SJCRH30 (cell line): ENCODE data around the gene CPB1. TPM values are rescaled to one million over a fixed set of nuclear protein-coding genes. Genes with fewer than 3 reads are reported as not detected.

ENCODE experiments used
- DNase-seq, 2 experiments: peaks; one replicate each; pipeline ENCODE4 v3.0.0-alpha.2; 2015 to 2020
- H3K27ac ChIP-seq: fragments of 250-450 bp; sonication (Bioruptor Pico); 2 replicates; pipeline ENCODE4 v1.5.1; 2020; ENCODE audit warnings: mild to moderate bottlenecking, moderate library complexity
- H3K27me3 ChIP-seq: fragments of 250-450 bp; sonication (Bioruptor Pico); 2 replicates; pipeline ENCODE4 v1.5.1; 2020; ENCODE audit warnings: mild to moderate bottlenecking, moderate library complexity
- H3K36me3 ChIP-seq: fragments of 250-450 bp; sonication (Bioruptor Pico); 2 replicates; pipeline ENCODE4 v1.5.1; 2020; ENCODE audit warnings: mild to moderate bottlenecking, moderate library complexity
- H3K4me1 ChIP-seq: fragments of 250-450 bp; sonication (Bioruptor Pico); 2 replicates; pipeline ENCODE4 v1.5.1; 2020; ENCODE audit warnings: mild to moderate bottlenecking, moderate library complexity
- H3K4me3 ChIP-seq: fragments of 250-450 bp; sonication (Bioruptor Pico); 2 replicates; pipeline ENCODE4 v1.5.1; 2020; ENCODE audit warnings: mild to moderate bottlenecking, moderate library complexity
- H3K9me3 ChIP-seq: fragments of 250-450 bp; sonication (Bioruptor Pico); replicated peaks from 2 replicates; pipeline ENCODE4 v1.5.1; 2020; ENCODE audit warnings: mild to moderate bottlenecking, moderate library complexity
- total RNA-seq: library from RNA; depleted of rRNA; stranded (reverse); fragments of >200 nt; shearing (Covaris generic); gene quantifications from 2 replicates; pipeline ENCODE4 v1.2.3, GENCODE V29; 2014

CPB1 gene
- total RNA-seq, 1 experiment from 2014 or later: not detected

DNA sequence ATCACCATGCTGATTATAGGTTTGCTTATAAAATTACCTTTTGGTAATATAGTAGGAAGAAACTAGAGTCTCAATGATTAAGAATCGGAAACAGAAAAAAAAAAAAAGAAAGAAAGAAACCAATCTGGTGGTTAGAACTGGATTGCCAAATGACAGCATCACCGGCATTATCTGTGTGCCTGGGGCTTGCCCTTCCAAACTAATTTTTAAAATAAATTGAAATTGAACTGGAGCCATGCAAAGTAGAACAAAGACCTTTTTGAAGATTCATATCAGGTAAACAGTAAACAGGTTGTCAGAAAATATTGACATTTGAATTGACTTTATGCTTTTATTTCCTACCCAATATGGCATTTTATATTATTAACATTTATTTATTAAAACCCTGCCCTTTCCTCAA is 11.2 kb upstream of the CPB1 start:
- Histone ChIP-seq H3K4me3 (no peak overlapping the region), H3K27me3 (no peaks in the 10 kb centered on the region), H3K9me3 (no peaks in the 10 kb centered on the region), H3K4me1 (peaks cover 31% of the 10 kb centered on the region), H3K36me3 (no peaks in the 10 kb centered on the region), H3K27ac (peak overlapping the region; percentile 27)
- no peak for DNase-seq

DNA sequence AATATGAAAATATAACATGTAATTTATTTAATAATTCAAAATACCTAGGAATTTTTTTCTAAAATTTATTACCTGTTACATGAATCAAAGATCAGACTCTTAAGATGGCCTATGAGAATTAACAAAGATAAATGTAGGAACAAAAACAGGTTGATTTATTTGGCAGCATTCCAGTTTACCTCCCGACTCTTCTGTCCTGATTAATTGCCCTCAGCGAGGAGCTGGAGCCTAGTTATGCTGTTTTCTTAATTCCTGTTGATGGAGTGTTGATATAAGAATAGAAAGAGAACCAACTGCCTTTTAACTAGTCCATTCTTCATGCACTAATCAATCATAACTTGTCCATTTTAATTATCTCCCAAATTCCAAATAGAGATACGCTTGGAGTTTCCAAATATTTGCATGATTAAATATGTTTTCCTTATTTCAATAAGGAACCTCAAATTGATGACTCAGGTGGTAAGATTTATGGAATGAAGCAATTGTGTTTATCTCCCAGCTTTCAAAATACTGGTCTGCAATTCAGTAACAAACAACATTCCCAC is 10.6 kb upstream of the CPB1 start:
- DNase-seq: no peak
- H3K9me3 ChIP-seq: no peaks in the 10 kb centered on the region
- H3K27me3 ChIP-seq: no peaks in the 10 kb centered on the region
- H3K36me3 ChIP-seq: no peaks in the 10 kb centered on the region
- peaks cover 31% of the 10 kb centered on the region for H3K4me1 ChIP-seq
- H3K4me3 ChIP-seq: no peak overlapping the region
- H3K27ac ChIP-seq: no peak overlapping the region

- peak in 1 of 2 experiments; percentile 33 for DNase-seq
- no peaks in the 10 kb centered on the region for H3K36me3 ChIP-seq
- H3K9me3 ChIP-seq: no peaks in the 10 kb centered on the region
- peak overlapping the region; percentile 16; the same call in 1 of the 2 replicates for H3K27ac ChIP-seq
- H3K4me3 ChIP-seq: no peak overlapping the region
- peaks cover 25% of the 10 kb centered on the region for H3K4me1 ChIP-seq
- H3K27me3 ChIP-seq: no peaks in the 10 kb centered on the region
Observed at GRCh38 chr3:148820361-148821245, 7.0 kb upstream of the CPB1 start.

- Histone ChIP-seq H3K27ac (no peak overlapping the region), H3K36me3 (no peaks in the 10 kb centered on the region), H3K9me3 (no peaks in the 10 kb centered on the region), H3K4me1 (peaks cover 14% of the 10 kb centered on the region), H3K4me3 (no peak overlapping the region), H3K27me3 (no peaks in the 10 kb centered on the region)
- no peak for DNase-seq
Observed at GRCh38 chr3:148823026-148823425, 4.6 kb upstream of the CPB1 start.

- no peak for DNase-seq
- H3K4me1 ChIP-seq: peaks cover 6% of the 10 kb centered on the region
- H3K4me3 ChIP-seq: no peak overlapping the region
Observed at GRCh38 chr3:148825476-148825875, 2.1 kb upstream of the CPB1 start.

GRCh38 chr3:148828136-148828690 is 602 bp downstream of the CPB1 start:
- Histone ChIP-seq H3K9me3 (no peaks in the 10 kb centered on the region), H3K27ac (no peak overlapping the region), H3K36me3 (no peaks in the 10 kb centered on the region), H3K27me3 (no peaks in the 10 kb centered on the region), H3K4me1 (no peaks in the 10 kb centered on the region), H3K4me3 (no peak overlapping the region)
- DNase-seq: no peak

More at GRCh38 chr3:148825476-148825875, 2.1 kb upstream of the CPB1 start:
- no peaks in the 10 kb centered on the region for H3K27me3 ChIP-seq
- no peaks in the 10 kb centered on the region for H3K9me3 ChIP-seq
- H3K36me3 ChIP-seq: no peaks in the 10 kb centered on the region
- no peak overlapping the region for H3K27ac ChIP-seq

DNA sequence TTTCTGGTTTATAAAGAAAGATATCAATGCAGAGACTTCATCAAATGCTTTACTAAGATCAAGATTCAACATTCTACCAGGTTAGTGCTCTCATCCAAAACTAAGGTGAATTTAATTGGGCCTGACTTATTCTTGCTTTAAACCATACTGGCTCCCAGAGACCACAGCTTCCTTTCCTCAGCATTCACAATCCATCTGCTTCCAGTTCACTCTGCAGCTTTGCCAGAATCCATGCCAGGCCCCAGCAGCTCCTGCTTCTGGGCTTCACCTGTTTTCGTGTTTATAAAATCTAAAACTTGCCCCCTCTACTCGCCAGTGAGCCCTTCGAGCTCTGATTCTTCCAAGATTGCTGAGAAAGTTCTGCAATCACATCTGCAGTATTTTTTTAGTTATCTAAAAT is 2.3 kb downstream of the CPB1 start:
- DNase-seq: no peak
- H3K4me3 ChIP-seq: no peak overlapping the region
- H3K36me3 ChIP-seq: no peaks in the 10 kb centered on the region
- H3K27me3 ChIP-seq: no peaks in the 10 kb centered on the region
- H3K27ac ChIP-seq: no peak overlapping the region
- H3K9me3 ChIP-seq: no peaks in the 10 kb centered on the region
- H3K4me1 ChIP-seq: no peaks in the 10 kb centered on the region

- Histone ChIP-seq H3K4me3 (no peak overlapping the region), H3K27me3 (no peaks in the 10 kb centered on the region), H3K27ac (no peak overlapping the region), H3K36me3 (no peaks in the 10 kb centered on the region), H3K4me1 (no peaks in the 10 kb centered on the region), H3K9me3 (no peaks in the 10 kb centered on the region)
- no peak for DNase-seq
Observed at GRCh38 chr3:148833223-148833622, 5.6 kb downstream of the CPB1 start.

DNA sequence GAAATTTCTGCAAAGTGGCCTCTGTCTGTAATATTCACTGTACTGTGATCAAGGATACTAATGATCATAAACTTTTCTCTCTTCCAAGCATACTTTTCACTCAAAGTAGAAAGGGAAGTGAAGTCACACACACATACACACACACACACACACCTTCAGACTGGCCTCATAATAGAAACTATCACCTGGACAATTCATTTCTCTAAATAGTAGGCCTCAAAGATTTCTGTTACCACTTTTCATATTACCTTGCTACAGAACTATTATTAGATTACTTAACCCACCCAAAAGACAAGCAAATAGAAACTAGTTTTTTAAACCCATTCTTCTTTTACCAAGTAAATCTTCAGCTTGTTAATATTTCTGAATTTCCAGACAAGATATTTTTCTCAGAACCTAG is 12.2 kb downstream of the CPB1 start:
- Histone ChIP-seq H3K36me3 (no peaks in the 10 kb centered on the region), H3K9me3 (no peaks in the 10 kb centered on the region), H3K27ac (no peak overlapping the region), H3K27me3 (no peaks in the 10 kb centered on the region), H3K4me1 (no peaks in the 10 kb centered on the region), H3K4me3 (no peak overlapping the region)
- DNase-seq: no peak

DNA sequence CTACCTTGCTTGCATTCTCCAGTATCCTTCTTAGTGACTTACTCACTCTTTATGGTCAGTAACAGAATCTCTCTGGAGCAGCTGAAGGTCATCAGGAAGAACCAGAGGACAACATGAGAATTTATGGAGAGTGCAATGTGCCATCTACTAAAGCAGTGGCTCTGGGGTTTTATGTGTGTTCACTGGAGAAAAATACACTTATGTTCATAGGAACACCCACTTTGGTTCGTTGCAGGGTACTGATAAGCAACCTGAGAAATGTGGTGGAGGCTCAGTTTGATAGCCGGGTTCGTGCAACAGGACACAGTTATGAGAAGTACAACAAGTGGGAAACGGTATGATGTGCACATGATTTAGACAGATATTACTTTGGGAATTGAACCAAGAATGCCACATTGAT is 12.8 kb downstream of the CPB1 start:
- no peak overlapping the region for H3K4me3 ChIP-seq
- DNase-seq: no peak
- H3K27me3 ChIP-seq: no peaks in the 10 kb centered on the region
- H3K4me1 ChIP-seq: no peaks in the 10 kb centered on the region
- no peaks in the 10 kb centered on the region for H3K36me3 ChIP-seq
- no peaks in the 10 kb centered on the region for H3K9me3 ChIP-seq
- H3K27ac ChIP-seq: no peak overlapping the region

DNA sequence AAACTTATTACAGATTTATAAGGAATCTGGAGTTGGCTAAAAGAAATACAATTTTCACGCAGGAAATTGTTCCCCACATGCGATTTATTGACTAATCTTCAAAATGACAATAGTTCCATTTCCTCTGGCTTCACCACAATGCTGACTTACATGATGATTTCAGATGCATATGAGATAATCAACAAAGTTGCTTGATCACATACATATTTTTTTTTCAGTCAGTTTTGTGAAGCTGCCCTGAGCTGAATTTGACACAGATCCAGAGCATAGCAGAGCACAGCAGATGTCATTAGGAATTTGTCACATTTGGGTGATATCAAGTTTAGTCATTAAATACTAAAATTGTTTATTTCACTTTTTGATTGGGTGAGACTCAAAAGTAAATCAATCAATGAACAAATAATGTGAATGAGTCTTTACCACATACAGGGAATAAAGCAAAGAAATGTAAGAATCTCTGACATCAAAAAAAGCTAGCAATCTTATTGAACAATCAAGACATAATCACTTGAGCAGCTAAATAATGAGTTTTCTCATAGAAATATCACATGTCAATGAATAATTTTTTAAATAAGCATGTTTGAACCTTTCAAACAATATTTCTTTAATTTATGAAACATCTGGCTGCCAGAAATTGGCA is 18.3 kb downstream of the CPB1 start:
- H3K27ac ChIP-seq: no peak overlapping the region
- no peak for DNase-seq
- no peaks in the 10 kb centered on the region for H3K9me3 ChIP-seq
- no peaks in the 10 kb centered on the region for H3K27me3 ChIP-seq
- no peaks in the 10 kb centered on the region for H3K36me3 ChIP-seq
- H3K4me1 ChIP-seq: no peaks in the 10 kb centered on the region
- no peak overlapping the region for H3K4me3 ChIP-seq

DNA sequence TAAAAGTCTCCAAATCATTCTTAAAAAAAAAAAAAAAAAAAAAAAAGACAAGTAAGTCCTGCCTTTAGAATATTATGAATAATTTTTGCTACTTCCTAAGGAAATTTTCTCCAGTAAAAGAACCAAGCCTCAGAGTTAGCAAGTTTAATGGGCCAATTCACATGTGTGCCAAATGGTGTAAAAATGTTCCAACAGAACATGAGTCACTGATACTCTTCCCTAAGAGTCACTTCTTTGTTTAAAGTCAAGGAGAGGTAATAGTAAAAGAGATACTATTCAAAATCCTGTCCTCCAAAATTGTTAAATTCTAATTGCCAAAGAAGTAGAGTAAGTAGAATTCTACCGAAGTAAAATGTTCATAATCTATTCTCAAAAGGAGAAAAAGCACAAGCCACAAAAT is 19.7 kb downstream of the CPB1 start:
- Histone ChIP-seq H3K27ac (no peak overlapping the region), H3K36me3 (no peaks in the 10 kb centered on the region), H3K4me3 (no peak overlapping the region), H3K9me3 (no peaks in the 10 kb centered on the region), H3K27me3 (no peaks in the 10 kb centered on the region), H3K4me1 (no peaks in the 10 kb centered on the region)
- DNase-seq: no peak

DNA sequence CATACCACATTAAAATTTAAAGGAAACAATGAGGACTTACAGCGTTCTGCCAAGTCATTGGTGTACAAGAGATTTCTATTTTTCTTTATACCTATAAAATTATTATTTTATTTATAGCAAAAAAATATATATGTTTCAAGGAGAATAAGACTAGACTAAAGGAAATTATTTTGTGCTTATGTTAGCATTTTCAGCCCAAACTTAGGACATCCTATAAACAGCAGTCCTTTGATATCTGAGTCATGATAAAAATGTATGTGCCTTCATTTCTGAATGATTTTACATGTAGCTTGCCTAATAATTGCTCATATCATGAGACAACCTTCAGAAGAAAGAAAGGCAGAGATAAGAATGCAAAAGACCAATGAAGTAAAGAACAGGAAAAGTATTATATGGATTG is 20.8 kb downstream of the CPB1 start:
- H3K36me3 ChIP-seq: no peaks in the 10 kb centered on the region
- H3K27ac ChIP-seq: no peak overlapping the region
- no peaks in the 10 kb centered on the region for H3K9me3 ChIP-seq
- H3K4me3 ChIP-seq: no peak overlapping the region
- DNase-seq: no peak
- no peaks in the 10 kb centered on the region for H3K4me1 ChIP-seq
- no peaks in the 10 kb centered on the region for H3K27me3 ChIP-seq

- Histone ChIP-seq H3K27ac (no peak overlapping the region), H3K4me1 (no peaks in the 10 kb centered on the region), H3K27me3 (no peaks in the 10 kb centered on the region), H3K9me3 (no peaks in the 10 kb centered on the region), H3K36me3 (no peaks in the 10 kb centered on the region), H3K4me3 (no peak overlapping the region)
- no peak for DNase-seq
Observed at GRCh38 chr3:148852271-148852992, 24.8 kb downstream of the CPB1 start.

- Histone ChIP-seq H3K9me3 (no peaks in the 10 kb centered on the region), H3K36me3 (no peaks in the 10 kb centered on the region), H3K4me1 (no peaks in the 10 kb centered on the region), H3K27me3 (no peaks in the 10 kb centered on the region), H3K27ac (no peak overlapping the region), H3K4me3 (no peak overlapping the region)
- no peak for DNase-seq
Observed at GRCh38 chr3:148853076-148853475, 25.5 kb downstream of the CPB1 start.
